H1 (cell line): ENCODE measurements around the gene CFAP161. TPM values are rescaled to one million over a fixed set of nuclear protein-coding genes. Genes with fewer than 3 reads are reported as not detected.

Experiments
- CTCF ChIA-PET: fragments of 300-600 bp; sonication (Branson Sonifier 250); formaldehyde crosslinking; loops from one replicate; lab custom pipeline; 2021; ENCODE audit not compliant: partially characterized antibody; lab: Charles Lee
- POLR2A ChIA-PET: fragments of 300-600 bp; sonication (Branson Sonifier 250); formaldehyde crosslinking; loops from one replicate; lab custom pipeline; 2021; ENCODE audit warnings: inconsistent platforms; ENCODE audit not compliant: partially characterized antibody; lab: Charles Lee
- DNase-seq, 2 experiments: peaks; one replicate each; pipeline versions ENCODE4 v3.0.0 to v3.0.0-alpha.2; 2010 to 2022; ENCODE audit warnings: low spot score in 2 of 2, low read depth in 1 of 2, mixed read lengths in 1 of 2
- FAIRE-seq: peaks from 2 replicates; lab custom pipeline; 2011; peaks lifted over from hg19 to GRCh38; lab: Jason Lieb, UNC
- H2AFZ ChIP-seq: 2 replicates; pipeline ENCODE4 v1.8.1; 2012; ENCODE audit warnings: low read length, inconsistent platforms
- H2AK5ac ChIP-seq: 2 replicates; pipeline ENCODE4 v1.6.1; 2013; ENCODE audit warnings: low read depth, low read length
- H2BK120ac ChIP-seq: replicated peaks from 2 replicates; pipeline ENCODE3; 2013; ENCODE audit warnings: low read depth, low read length, inconsistent platforms
- H2BK12ac ChIP-seq: 2 replicates; pipeline ENCODE4 v1.6.1; 2013; ENCODE audit warnings: low read depth, low read length
- H2BK15ac ChIP-seq: 2 replicates; pipeline ENCODE4 v1.6.1; 2013; ENCODE audit warnings: low read length
- H2BK20ac ChIP-seq: 2 replicates; pipeline ENCODE4 v1.6.1; 2013; ENCODE audit warnings: low read length
- H2BK5ac ChIP-seq: 2 replicates; pipeline ENCODE4 v1.6.1; 2013; ENCODE audit warnings: low read depth, low read length
- H3K14ac ChIP-seq: 2 replicates; pipeline ENCODE4 v1.6.1; 2013; ENCODE audit warnings: inconsistent platforms; ENCODE audit not compliant: insufficient read length
- H3K18ac ChIP-seq: 2 replicates; pipeline ENCODE4 v1.6.1; 2013; ENCODE audit warnings: low read length; ENCODE audit errors: extremely low read depth
- H3K23ac ChIP-seq: 2 replicates; pipeline ENCODE4 v1.6.1; 2013; ENCODE audit warnings: inconsistent platforms; ENCODE audit not compliant: insufficient read length
- H3K23me2 ChIP-seq: 2 replicates; pipeline ENCODE4 v1.6.1; 2013; ENCODE audit warnings: low read depth, low read length
- H3K27ac ChIP-seq: 2 replicates; pipeline ENCODE4 v1.6.1; 2011; ENCODE audit warnings: low read depth, low read length, inconsistent platforms
- H3K27me3 ChIP-seq, 4 experiments: replicated peaks in 1 of 4; 1 replicate in 1 of 4; 2 replicates in 3 of 4; pipeline versions ENCODE4 v1.6.1 to v1.8.1; 2011 to 2013; ENCODE audit warnings: low read length in 3 of 4, mild to moderate bottlenecking in 3 of 4, inconsistent platforms in 2 of 4, mixed read lengths in 2 of 4, moderate library complexity in 1 of 4; ENCODE audit not compliant: control insufficient read depth in 3 of 4, insufficient read depth in 3 of 4; ENCODE audit errors: extremely low read depth in 1 of 4
- H3K36me3 ChIP-seq, 4 experiments: 2 replicates each; pipeline versions ENCODE4 v1.6.1 to v1.8.1; 2011 to 2013; ENCODE audit warnings: mild to moderate bottlenecking in 4 of 4, low read length in 3 of 4, moderate library complexity in 2 of 4, control low read depth in 1 of 4, inconsistent platforms in 1 of 4; ENCODE audit not compliant: insufficient read depth in 4 of 4, control insufficient read depth in 2 of 4
- H3K4ac ChIP-seq: replicated peaks from 2 replicates; pipeline ENCODE3; 2013; ENCODE audit warnings: low read length, low read depth, mixed read lengths, inconsistent platforms; ENCODE audit not compliant: insufficient read length
- H3K4me1 ChIP-seq, 4 experiments: replicated peaks in 1 of 4; 1 replicate in 1 of 4; 2 replicates in 3 of 4; pipeline versions ENCODE4 v1.6.1 to v1.8.1; 2011 to 2013; ENCODE audit warnings: low read length in 3 of 4, inconsistent platforms in 2 of 4, mixed read lengths in 1 of 4; ENCODE audit not compliant: insufficient read depth in 4 of 4, control insufficient read depth in 3 of 4
- H3K4me2 ChIP-seq, 2 experiments: 2 replicates each; pipeline versions ENCODE4 v1.6.1 to v1.8.1; 2011 to 2013; ENCODE audit warnings: low read depth in 2 of 2, low read length in 2 of 2, control low read depth in 1 of 2, inconsistent platforms in 1 of 2, mild to moderate bottlenecking in 1 of 2; ENCODE audit not compliant: insufficient read depth in 1 of 2
- H3K4me3 ChIP-seq, 4 experiments: fragments of 200-600, 300-600 bp in 1 of 4; sonication (generic), shearing (Covaris generic), sonication (Bioruptor Twin) in 1 of 4; 2 replicates each; pipeline versions ENCODE4 v1.5.1 to v1.8.1; 2011 to 2016; ENCODE audit warnings: low read length in 4 of 4, low read depth in 3 of 4, control low read depth in 2 of 4, inconsistent platforms in 2 of 4, mild to moderate bottlenecking in 2 of 4, mixed read lengths in 1 of 4, moderate library complexity in 1 of 4; ENCODE audit not compliant: insufficient read depth in 2 of 4; ENCODE audit errors: extremely low read depth in 1 of 4
- H3K56ac ChIP-seq: replicated peaks from 2 replicates; pipeline ENCODE3; 2013; ENCODE audit warnings: low read depth, mild to moderate bottlenecking, mixed read lengths, low read length, inconsistent platforms; ENCODE audit not compliant: insufficient read length
- H3K79me1 ChIP-seq: 2 replicates; pipeline ENCODE4 v1.6.1; 2013; ENCODE audit warnings: low read depth, low read length, control low read depth
- H3K79me2 ChIP-seq, 2 experiments: 2 replicates each; pipeline versions ENCODE4 v1.6.1 to v1.8.1; 2012 to 2013; ENCODE audit warnings: low read length in 2 of 2, mild to moderate bottlenecking in 2 of 2, inconsistent platforms in 1 of 2; ENCODE audit not compliant: insufficient read depth in 2 of 2, control insufficient read depth in 1 of 2
- H3K9ac ChIP-seq, 4 experiments: replicated peaks in 1 of 4; 1 replicate in 1 of 4; 2 replicates in 3 of 4; pipeline versions ENCODE4 v1.6.1 to v1.8.1; 2011 to 2013; ENCODE audit warnings: low read depth in 3 of 4, low read length in 3 of 4, control low read depth in 2 of 4, mild to moderate bottlenecking in 2 of 4, moderate library complexity in 2 of 4, inconsistent platforms in 1 of 4; ENCODE audit errors: extremely low read depth in 1 of 4
- H3K9me3 ChIP-seq, 2 experiments: 2 replicates each; pipeline versions ENCODE4 v1.6.1 to v1.8.1; 2012 to 2013; ENCODE audit warnings: mild to moderate bottlenecking in 2 of 2, moderate library complexity in 2 of 2, control low read depth in 1 of 2, inconsistent platforms in 1 of 2, low read depth in 1 of 2, low read length in 1 of 2, mixed read lengths in 1 of 2; ENCODE audit not compliant: insufficient read depth in 2 of 2
- H4K20me1 ChIP-seq, 2 experiments: replicated peaks in 1 of 2; 2 replicates each; pipeline versions ENCODE3 to v1.8.1; 2011 to 2013; ENCODE audit warnings: inconsistent platforms in 2 of 2, low read length in 2 of 2, mild to moderate bottlenecking in 1 of 2; ENCODE audit not compliant: insufficient read depth in 2 of 2, control insufficient read depth in 1 of 2
- H4K5ac ChIP-seq: 2 replicates; pipeline ENCODE4 v1.6.1; 2013; ENCODE audit warnings: low read length, low read depth, mixed read lengths, inconsistent platforms; ENCODE audit not compliant: insufficient read length
- H4K8ac ChIP-seq: 2 replicates; pipeline ENCODE4 v1.8.0; 2013; ENCODE audit warnings: mild to moderate bottlenecking, moderate library complexity, low read length, inconsistent platforms; ENCODE audit not compliant: insufficient read depth; ENCODE audit errors: extremely low read depth
- H4K91ac ChIP-seq: replicated peaks from 2 replicates; pipeline ENCODE3; 2013; ENCODE audit warnings: low read length, mixed read lengths, inconsistent platforms; ENCODE audit not compliant: insufficient read length
- ASH2L ChIP-seq: fragments of 200-600, 300-600 bp; sonication (generic); IDR thresholded peaks from one replicate; pipeline ENCODE4 v1.7.1; 2017; ENCODE audit warnings: low read length
- ATF3 ChIP-seq: IDR thresholded peaks from 2 replicates; pipeline ENCODE4 v1.6.1; 2011; ENCODE audit warnings: low read depth, mild to moderate bottlenecking, low read length; ENCODE audit not compliant: insufficient read depth
- BACH1 ChIP-seq: IDR thresholded peaks from 2 replicates; pipeline ENCODE4 v1.6.1; 2012; ENCODE audit warnings: low read length, improper control_type of control experiment
- CHD1 ChIP-seq: IDR thresholded peaks from 2 replicates; pipeline ENCODE4 v1.6.1; 2012; ENCODE audit warnings: low read depth, low read length, improper control_type of control experiment
- CTCF ChIP-seq, 3 experiments: IDR thresholded peaks; 1 replicate in 2 of 3; 2 replicates in 1 of 3; pipeline versions ENCODE4 v1.5.1 to v1.6.1; 2011; ENCODE audit warnings: low read length in 3 of 3, mild to moderate bottlenecking in 3 of 3, inconsistent platforms in 2 of 3, low read depth in 1 of 3, moderate library complexity in 1 of 3; ENCODE audit not compliant: insufficient read depth in 1 of 3; ENCODE audit errors: control extremely low read depth in 1 of 3
- FOSL1 ChIP-seq: IDR thresholded peaks from 2 replicates; pipeline ENCODE4 v1.6.1; 2011; ENCODE audit warnings: mild to moderate bottlenecking, low read depth, low read length, moderate library complexity; ENCODE audit not compliant: insufficient read depth
- JUN ChIP-seq: IDR thresholded peaks from 2 replicates; pipeline ENCODE4 v1.6.1; 2011; ENCODE audit warnings: low read depth, mild to moderate bottlenecking, improper control_type of control experiment, low read length
- KDM1A ChIP-seq: fragments of 200-600, 300-600 bp; sonication (generic); IDR thresholded peaks from 2 replicates; pipeline ENCODE4 v1.7.1; 2016; ENCODE audit warnings: mild to moderate bottlenecking, low read length, borderline replicate concordance
- SAP30 ChIP-seq: fragments of 300-600 bp; sonication (generic); IDR thresholded peaks from 2 replicates; pipeline ENCODE4 v1.7.1; 2012; ENCODE audit warnings: low read length, moderate library complexity, mild to moderate bottlenecking, inconsistent platforms; ENCODE audit not compliant: insufficient read depth, insufficient replicate concordance
- SRF ChIP-seq: IDR thresholded peaks from 2 replicates; pipeline ENCODE4 v1.6.1; 2011; ENCODE audit warnings: mild to moderate bottlenecking, low read depth, low read length, moderate library complexity
- WGBS, 2 experiments: shearing (Covaris generic) in 1 of 2; methylation state at CpG; one replicate each; pipeline versions ENCODE4 v1.1.6 to v1.1.7; 2013 to 2015; ENCODE audit warnings: low lambda C conversion rate in 2 of 2, mixed read lengths in 2 of 2, inconsistent platforms in 1 of 2, low coverage in 1 of 2, missing lambda C conversion rate in 1 of 2; ENCODE audit not compliant: insufficient replicate concordance in 2 of 2, insufficient coverage in 1 of 2, insufficient read length in 1 of 2; ENCODE audit errors: extremely low coverage in 1 of 2, missing lambda C conversion rate in 1 of 2; 5-methylcytosine and 5-hydroxymethylcytosine counted together
- polyA plus RNA-seq, 7 experiments: library from polyadenylated mRNA; depleted of rRNA in 3 of 7; stranded (reverse) in 5 of 7; unstranded in 2 of 7; fragments of >200 nt in 5 of 7; fragments of 200-250 nt in 2 of 7; gene quantifications; 1 replicate in 5 of 7; 2 replicates in 1 of 7; 4 replicates in 1 of 7; pipeline versions ENCODE4 v1.2.1 to v1.2.3, GENCODE V29; 2011 to 2013; ENCODE audit warnings: missing spikeins in 2 of 7, mixed read lengths in 2 of 7
- total RNA-seq: library from RNA; stranded (reverse); fragmentation: NEBNext Ultra II Directional; extraction: Animal tissue kit (Norgen Biotek cat#: 25700); gene quantifications from 2 replicates; pipeline ENCODE4 v1.2.1, GENCODE V29; 2021

Gene CFAP161
- total and polyA plus RNA-seq, 2 of the 8 experiments (the other 6 are each of a cell fraction or from before 2014, with no cell fraction given), result 0.05 TPM; not detected in 1

- H2AK5ac ChIP-seq, result no peak overlapping the region
- H4K5ac ChIP-seq, result no peak overlapping the region
- no peaks in the 10 kb centered on the region for H3K9me3 ChIP-seq
- H2AFZ ChIP-seq, result no peak overlapping the region
- ChIA-PET POLR2A (no interaction called here), CTCF (interaction anchor here (1.4 to 4.3 kb wide), 4 partner anchors 10 to 95 kb away, joined by 4 to 23 read pairs (median 6); no protein-coding TSS in a partner anchor)
- FAIRE-seq (no peak), DNase-seq (no peak)
- H2BK120ac ChIP-seq, result no peak overlapping the region
- H2BK5ac ChIP-seq, result no peak overlapping the region
- H2BK12ac ChIP-seq, result no peak overlapping the region
- H3K9ac ChIP-seq, result no peak overlapping the region
- H2BK15ac ChIP-seq, result no peak overlapping the region
- H4K91ac ChIP-seq, result no peak overlapping the region
- no peaks in the 10 kb centered on the region for H3K27me3 ChIP-seq
- no peak overlapping the region for H4K8ac ChIP-seq
- H3K4me2 ChIP-seq, result no peak overlapping the region
- H3K18ac ChIP-seq, result no peak overlapping the region
- H3K79me1 ChIP-seq, result no peaks in the 10 kb centered on the region
- H3K56ac ChIP-seq, result no peak overlapping the region
- peaks cover 0 to 7% (median 0%) of the 10 kb centered on the region in 4 experiments; a peak in 1 of 7 replicates for H3K4me1 ChIP-seq
- no peak overlapping the region for H2BK20ac ChIP-seq
- no peak overlapping the region for H3K27ac ChIP-seq
- H3K36me3 ChIP-seq, result no peaks in the 10 kb centered on the region
- H3K79me2 ChIP-seq, result no peaks in the 10 kb centered on the region
- H3K4me3 ChIP-seq, result no peak overlapping the region
- no peak overlapping the region for H3K4ac ChIP-seq
- no peak overlapping the region for H3K14ac ChIP-seq
- no peak overlapping the region for H3K23ac ChIP-seq
- 87% methylated on average over 3 of the region's 3 CpGs; no CpG with 5 or more reads in 1 of the 2 experiments for WGBS, 2 experiments
- no peaks in the 10 kb centered on the region for H3K23me2 ChIP-seq
- H4K20me1 ChIP-seq, result peaks cover 0 to 2% of the 10 kb centered on the region in 2 experiments
- no peak for TF ChIP-seq JUN
- no peak for TF ChIP-seq BACH1
- TF ChIP-seq CTCF (IDR thresholded peaks at IDR 0.05; ENCODE audit: control extremely low read depth in 1 of 3, insufficient read depth in 1 of 3, low read depth in 1 of 3, low read length in 3 of 3), result no peak
- TF ChIP-seq FOSL1, result no peak
- TF ChIP-seq ASH2L, result no peak
- no peak for TF ChIP-seq SAP30
- TF ChIP-seq CHD1, result no peak
- no peak for TF ChIP-seq KDM1A
- TF ChIP-seq ATF3, result no peak
- no peak for TF ChIP-seq SRF
These were observed 36.4 kb downstream of the CFAP161 start for GRCh38 chr15:81170511-81170910.
